GOT3 (cell line): ENCODE measurements around the gene ELF1.
"Not testable (repeated sequence)": the region's sequence is repeated elsewhere in the genome, so short reads cannot be mapped to it uniquely, and the experiment has no call there.

ENCODE experiments used
- DNase-seq: peaks from one replicate; lab custom pipeline; 2025; ENCODE audit warnings: mixed read lengths; lab: John Stamatoyannopoulos, UW

ELF1 gene

DNA sequence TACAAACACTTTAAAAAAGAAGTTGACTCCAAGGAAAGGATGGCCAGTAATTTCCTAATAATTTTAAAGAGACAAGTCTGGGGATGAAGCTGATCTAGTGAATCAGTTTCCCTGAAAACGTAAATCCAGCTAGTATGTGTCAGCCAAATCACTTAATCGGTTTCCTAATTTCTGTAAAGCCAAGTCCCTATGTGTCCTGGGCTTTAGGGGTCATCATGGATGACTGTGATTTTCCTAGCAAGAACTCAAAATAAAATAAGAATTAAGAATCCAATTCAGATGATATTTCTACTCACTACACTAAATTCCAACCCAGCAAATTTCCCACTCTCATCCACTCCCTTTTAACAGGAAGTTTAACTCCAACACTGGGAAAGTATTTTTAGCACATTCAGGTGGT lies 35.9 kb downstream of the ELF1 start:
- DNase-seq: no peak

DNA sequence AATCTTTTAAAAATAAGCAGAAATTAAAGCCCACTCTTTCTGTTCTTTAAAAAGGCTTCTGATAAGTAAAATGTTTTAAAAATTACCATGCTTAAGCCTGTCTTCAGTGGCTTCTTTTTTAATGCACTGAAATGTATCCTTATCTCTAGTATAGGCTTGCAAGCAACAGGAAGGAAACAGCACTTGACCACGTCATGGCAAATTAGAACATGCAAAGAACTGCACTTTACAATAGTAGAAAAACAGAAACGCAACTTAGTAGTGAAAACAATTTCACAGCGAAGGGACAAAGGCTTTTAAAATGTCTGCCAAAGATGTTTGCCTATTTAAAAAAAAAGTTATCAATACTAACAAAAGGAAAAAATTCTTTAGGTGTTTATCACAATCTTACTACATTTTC lies 36.3 kb downstream of the ELF1 start:
- no peak for DNase-seq

DNA sequence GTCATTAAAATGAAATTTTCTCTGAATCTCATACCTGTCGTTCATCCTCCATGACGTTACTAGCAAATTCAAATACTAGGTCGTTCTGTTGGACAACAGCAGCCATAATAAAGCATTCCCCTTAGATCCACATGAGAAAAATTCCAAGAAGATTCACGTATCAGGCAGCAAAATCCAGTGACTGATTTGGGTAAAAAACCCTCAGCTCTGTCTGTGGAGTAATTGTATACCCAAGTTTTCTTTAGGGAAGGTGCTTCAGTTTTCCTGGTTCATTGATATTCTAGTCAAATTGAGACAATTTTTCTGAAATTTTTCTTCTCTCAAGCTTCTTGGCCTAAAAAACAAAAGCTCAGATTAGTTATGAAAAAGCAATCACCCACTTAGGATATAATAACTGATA lies 37.2 kb downstream of the ELF1 start:
- no peak for DNase-seq

DNA sequence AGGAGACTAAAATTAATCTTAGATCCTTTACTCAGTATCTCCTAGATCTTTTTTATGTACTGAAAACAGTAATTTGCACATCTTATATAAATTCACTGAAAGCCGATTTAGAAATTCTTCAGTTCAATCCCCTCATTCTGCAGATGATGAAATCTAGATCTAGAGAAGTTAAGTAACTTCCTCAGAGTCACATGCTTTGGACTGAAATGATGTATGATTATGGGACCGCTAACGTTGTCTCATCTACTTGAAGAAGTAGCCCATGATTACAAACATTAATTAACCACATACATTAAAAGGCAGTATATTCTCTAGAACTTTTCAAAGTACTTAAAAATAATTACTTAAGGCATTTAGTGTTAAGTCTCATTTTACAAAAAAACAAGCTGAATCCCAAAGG lies 37.8 kb downstream of the ELF1 start:
- DNase-seq: no peak

DNA sequence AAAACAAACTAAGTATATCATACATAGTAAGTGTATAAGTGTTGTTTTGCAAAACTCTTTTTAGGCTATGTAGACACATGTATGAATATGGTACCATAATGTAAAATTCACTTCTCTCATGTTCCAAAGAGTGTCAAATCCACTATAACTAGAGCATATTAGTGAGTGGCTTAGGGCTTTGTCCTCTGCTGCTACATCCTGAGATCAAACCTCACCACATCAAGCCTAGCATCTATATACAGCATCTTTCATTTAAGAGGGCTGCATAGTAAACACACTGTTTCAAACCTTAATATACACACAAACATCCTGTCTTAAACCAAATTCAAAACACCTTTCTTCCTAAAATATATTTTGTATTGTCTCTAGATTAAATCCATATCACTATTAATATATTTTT lies 38.7 kb downstream of the ELF1 start:
- DNase-seq: no peak

DNA sequence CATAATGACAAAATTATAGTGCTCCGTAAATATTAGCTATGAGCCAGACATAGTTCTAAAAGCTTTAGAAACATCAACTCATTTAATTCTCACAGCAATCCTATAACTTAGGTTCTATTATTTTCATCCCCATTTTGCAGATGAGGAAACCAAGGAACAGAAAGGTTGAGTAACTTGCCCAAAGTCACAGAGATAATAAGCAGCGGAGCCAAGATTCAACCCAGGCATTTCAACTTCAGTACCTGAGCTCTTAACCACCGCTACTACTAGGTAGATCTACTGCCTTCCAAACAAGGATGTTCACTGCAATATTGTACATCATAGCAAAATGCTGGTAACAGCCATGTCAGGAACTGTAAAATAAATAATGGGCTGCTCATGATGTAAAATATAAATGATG lies 39.9 kb downstream of the ELF1 start:
- DNase-seq: no peak

DNA sequence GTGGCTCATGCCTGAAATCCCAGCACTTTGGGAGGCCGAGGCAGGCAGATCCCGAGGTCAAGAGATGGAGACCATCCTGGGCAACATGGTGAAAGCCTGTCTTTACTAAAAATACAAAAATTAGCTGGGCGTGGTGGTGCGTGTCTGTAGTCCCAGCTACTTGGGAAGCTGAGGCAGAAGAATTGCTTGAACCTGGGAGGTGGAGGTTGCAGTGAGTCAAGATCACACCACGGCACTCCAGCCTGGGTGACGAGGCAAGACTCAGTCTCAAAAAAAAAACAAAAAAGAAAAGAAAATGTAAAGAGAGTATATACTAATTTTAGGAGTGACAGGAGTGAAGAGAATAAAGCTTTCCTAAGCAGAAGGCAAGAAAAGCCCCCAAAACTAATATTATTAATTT lies 41.0 kb downstream of the ELF1 start:
- not testable (repeated sequence) for DNase-seq

DNA sequence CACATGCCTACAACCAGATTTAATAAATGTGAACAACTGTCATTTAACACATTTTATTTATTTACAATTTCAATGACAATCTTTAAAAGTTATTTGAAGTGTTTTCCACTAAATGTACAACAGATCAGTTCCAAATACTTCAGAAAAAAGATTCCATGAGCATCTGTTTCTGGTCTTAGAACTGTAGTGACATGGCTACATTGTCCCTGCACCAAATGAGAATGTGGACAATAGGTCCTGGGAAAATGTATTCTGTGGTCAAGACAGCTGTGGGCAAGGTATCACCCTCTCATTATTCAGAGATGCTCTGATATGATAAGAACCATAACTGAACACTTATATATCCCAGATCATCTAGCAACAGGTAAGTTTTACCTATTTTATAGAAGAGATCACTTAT lies 43.7 kb downstream of the ELF1 start:
- no peak for DNase-seq

DNA sequence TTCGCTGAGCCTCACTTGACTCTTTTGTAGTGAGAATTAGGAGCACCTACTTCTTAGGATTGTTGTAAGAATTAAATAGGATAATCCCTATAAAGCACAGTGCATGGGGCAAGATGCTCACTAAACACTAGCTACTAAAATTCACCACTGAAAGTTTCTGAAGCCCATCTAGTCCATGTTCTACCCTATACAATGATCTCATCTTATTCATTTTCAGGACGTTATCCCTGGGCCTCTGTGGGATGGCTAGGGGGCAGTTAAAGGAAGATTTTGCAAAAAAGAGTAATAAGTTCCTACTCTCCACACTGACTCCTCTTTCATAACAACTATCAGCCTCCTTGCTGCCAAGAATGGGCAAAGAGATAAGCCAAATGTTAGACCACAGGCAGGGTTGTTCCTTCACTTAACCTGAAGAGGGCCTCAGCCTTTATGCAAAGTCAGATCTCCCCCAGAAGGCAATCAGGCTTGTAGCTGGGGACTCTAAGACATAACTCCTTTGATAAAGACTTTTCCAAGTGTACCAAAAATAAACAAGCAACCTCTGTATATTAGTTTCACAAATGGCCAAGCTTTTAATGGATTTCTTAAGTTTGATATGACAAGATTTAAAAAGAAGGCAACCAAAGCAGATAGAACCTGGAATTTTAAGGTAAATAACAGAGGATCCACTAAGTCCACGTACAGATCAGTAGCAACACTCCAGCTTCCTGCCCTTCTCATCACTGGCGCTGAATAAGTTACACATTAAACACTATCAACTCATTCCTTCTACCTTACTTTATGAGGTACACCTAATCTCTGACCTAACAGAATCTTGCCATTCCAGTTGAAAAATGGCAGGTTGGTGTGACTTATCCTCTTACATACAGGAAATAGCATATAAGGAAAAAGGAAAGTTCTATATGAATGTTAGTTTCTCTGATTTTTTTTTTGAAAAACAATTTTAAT lies 44.4 kb downstream of the ELF1 start:
- no peak for DNase-seq

DNA sequence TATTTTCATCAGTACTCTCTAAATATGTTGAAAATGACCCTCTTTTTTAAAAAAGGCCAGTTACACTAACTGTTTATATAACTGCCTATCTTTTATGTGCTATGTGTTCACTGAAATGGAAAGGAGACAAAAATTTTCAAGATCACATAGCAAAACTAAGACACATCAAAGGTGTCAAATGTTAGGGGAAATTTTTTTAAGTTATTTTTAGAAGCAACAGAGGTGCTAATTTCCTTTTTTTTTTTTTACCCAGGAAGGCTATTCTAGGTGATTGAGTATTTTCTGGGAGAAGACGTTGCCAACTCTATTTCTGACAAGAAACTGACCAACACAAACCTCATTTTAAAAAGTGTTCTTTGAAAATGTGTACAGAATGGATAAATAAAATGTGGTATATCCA lies 45.7 kb downstream of the ELF1 start:
- DNase-seq: no peak

DNA sequence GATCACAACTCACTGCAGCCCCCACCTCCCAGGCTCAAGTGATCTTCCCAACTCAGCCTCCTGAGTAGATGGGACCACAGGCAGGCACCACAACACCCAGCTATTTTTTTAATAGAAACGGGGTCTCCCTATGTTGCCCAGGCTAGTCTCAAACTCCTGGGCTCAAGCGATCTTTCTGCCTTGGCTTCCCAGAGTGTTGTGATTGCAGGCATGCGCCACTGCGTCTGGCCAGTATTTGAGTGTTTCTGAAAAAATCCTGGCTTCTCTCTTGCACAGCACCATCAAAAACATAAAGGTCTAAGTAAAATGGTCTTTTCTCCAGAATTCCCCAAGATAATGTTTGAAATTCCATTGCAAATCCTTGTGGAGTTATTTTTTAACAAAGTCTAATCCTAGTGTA lies 47.8 kb downstream of the ELF1 start:
- DNase-seq: no peak

DNA sequence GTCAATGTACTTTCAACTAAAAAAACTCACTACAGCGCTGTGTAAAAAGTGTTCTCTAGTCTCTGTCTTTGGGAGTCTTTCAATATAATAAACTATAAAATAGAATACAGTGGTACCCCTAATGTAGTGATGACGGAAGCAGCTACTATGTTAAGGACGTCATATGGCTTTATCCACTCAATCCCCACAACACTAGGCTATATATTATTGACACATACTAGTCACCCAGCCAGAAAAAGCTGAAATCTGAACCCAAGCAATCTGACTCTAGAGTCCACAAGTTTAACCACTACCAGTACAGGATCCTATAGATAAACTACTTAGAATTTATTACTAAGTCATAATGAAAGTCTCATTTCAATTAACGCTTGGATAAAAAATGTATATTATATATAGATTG lies 48.3 kb downstream of the ELF1 start:
- no peak for DNase-seq

DNA sequence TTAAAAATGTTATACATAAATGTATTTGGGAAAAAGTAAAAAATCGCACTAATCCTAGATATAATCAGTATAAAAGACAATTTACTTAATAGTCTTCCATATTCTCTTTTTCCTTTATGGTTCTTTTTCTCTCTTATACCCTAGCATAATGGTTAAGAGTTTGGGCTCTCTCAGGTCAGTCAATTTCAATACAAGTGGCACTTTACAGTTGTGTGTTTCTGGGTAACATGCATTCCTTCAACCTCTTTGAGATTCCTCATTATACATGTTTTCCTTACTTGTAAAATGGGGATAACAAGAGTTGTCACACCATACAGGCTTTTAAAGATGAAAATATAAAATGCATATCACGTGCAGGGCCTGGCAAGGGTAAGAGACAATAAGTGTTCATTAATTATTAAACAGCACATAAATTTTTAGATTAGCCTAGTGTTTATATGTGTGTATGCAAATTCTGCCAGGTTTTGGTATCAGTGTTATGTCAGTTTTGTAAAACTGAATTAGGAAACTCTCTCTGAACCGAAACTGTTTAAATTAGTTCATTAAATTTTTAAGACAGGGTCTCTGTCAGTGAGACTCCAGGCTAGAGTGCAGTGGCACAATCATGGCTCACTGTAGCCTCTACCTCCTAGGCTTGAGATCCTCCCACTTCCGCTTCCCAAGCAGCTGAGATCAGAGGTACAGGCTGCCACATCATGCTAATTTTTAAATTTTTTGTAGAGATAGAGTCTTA lies 49.8 kb downstream of the ELF1 start:
- DNase-seq: no peak

DNA sequence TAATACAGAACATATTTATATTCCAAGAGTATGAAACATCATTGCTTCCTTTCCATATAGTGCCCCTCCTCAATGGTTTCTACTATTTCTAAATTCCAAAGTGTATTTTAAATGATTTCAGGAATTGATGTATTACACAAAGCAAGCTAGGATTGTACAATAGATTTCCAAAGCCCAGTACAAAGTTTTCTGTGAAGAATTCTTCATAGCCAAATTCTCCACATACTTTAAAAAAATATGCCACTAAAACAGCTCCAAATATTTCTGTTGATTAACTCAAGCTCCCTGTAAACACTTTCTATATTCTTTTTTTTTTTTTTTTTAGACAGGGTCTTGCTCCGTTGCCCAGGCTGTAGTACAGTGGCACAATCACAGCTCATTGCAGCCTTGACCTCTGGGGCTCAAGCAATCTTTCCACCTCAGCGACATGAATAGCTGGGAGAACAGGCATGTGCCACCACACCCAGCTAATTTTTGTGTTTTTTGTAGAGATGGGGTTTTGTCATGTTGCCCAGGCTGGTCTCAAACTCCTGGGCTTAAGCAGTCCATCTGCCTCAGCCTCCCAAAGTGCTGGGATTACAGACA lies 50.6 kb downstream of the ELF1 start:
- DNase-seq: no peak

DNA sequence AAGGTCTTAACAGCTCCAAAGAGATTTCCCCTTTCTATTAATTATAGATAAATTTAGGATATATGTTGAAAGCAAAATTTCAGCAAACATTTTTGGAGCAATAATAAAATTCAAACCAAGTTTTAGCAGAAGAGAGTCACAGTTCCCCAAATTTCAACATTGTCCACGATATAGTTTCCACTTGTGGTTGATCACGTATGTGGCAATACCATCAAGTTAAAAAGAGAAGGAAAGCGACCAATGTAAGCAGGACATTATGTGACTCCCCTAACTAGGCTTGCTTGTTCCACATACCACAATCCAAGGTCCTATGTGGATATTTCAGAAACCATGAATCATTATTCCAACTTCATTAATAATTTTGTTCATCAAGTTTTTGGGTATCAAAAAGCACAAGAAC lies 52.8 kb downstream of the ELF1 start:
- DNase-seq: no peak

DNA sequence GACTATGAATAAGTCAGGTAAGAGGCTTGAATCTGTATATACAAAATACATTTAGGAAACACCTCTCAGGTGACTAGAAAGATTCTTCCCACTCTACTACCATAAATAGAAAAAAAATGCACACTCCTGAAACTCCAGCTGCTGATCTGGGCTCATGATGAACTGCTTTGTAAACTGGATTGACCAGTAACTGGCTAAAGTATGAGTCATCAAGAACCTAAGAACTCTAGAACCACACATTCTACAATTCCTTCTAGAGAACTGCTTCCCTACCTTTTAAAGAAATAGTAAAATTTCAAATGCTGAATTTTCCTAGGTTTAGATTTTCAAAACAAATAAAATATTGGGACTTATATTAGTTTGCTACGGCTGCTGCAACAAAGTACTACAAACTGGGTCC lies 55.2 kb downstream of the ELF1 start:
- DNase-seq: no peak

DNA sequence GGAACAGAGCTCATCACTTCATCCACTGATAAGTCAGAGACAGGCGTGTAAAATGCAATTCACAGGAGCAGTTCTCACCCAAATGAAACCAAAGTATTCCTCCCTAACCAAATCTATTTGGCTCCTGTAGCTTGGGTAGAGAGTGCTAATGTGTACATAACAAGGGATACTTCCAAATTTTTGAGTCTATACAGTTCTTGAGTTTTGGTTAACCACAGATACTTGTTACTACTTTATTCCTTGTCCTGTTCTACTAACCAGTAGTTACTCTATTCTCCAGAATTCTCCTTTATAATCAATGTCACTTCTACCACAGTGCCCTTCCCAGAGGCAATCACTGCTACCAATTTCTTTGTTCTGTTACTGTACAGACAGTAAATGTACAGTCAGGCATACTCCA lies 57.3 kb downstream of the ELF1 start:
- no peak for DNase-seq

DNA sequence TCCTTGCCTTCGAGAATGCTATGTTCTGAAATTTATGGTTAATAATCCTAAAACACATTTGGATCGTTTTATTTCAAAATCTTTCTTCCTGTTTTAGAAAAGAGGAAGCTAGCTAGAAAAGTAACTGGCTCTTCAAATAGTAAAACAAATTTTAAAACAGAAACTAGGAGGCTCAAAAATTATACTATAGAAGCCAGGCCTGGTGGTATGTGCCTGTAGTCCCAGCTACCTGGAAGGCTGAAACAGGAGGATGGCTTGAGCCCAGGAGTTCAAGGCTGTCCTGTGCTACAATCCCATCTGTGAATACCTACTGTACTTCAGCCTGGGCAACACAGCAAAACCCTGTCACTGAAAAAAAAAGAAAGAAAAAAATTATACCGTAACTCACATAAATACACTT lies 57.9 kb downstream of the ELF1 start:
- DNase-seq: no peak

DNA sequence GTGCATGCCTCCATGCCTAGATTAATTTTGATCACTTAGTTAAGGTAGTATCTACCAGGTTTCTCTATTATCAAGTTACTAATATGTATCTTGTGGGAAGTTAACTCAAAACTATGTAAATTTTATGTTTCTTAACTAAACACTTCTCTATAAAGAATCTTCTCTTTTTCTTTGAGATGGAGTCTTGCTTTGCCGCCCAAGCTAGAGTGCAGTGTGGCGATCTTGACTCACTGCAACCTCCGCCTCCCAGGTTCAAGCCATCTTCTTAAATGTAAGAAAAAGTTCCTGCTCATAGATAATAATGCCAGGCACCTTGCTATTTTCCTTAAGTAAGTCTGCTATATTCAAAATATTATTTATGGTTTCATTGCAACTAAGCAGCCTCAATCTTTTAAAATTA lies 58.4 kb downstream of the ELF1 start:
- DNase-seq: no peak

DNA sequence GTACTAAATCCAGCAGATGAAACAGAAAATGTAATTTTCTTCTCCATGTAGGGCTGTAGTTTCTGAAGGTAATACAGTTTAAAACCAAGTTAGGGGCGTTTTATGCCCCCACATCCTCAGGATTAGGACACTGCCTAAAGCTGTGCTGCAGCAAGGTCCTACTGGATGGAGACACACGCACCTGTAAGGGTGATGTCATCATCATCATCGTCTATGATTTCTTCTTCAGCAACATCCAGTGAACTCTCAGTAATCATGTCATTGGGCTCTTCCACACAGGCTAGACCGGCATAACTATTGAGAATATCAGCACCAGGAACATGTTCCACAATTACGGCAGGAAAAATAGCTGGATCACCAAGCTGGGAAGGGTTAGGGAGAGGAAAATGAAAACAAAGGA lies 60.5 kb downstream of the ELF1 start:
- DNase-seq: no peak

DNA sequence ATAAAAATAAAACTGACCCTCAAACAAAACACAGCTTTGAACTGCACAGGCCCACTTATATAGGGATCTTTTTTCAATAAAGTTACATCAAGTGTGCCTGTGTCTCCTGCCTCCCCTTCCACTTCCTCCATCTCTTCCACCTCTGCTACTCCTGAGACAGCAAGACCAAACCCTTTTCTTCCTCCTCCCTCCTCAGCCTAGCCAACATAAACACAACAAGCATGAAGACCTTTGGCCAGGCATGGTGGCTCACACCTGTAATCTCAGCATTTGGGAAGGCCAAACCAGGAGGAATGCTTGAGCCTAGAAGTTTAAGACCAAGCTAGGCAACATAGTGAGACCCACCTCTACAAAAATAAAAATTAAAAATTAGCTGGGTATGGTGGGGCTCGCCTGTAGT lies 72.6 kb downstream of the ELF1 start:
- no peak for DNase-seq

DNA sequence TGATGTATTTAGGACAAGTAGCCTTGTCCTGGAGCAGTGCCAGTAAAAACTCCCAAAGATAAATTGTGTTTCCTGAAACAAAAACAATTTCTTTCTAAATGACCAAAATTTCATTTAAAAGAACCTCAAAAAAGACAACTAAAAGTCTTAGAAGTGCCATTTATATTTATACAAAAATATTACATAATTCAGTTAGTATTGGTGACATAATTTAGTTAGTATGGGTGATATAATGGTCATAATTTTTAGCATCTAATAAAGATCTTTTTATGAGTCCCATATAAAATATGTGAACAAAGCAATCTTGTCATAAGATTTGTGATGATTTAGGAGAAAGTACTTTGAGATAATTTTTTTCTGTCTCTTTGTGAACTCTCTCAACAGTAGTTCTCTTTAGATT lies 76.0 kb downstream of the ELF1 start:
- DNase-seq: no peak

DNA sequence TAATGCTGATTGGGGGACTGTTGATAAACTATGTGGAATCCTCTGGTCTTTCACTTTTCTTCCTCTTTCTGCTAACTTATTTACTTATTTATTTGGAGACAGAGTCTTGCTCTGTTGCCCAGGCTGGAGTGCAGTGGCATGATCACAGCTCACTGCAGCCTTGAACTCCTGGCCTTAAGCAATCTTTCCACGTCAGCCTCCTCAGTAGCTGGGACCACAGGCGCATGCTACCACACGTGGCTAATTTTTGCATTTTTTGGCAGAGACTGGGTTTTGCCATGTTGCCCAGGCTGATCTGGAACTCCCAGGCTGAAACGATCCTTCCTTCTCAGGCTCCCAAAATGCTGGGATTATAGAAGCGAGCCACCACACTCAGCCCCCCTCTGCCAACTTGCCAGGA lies 77.5 kb downstream of the ELF1 start:
- no peak for DNase-seq
